Head of caudate nucleus (tissue), 42 donors: ENCODE data around the gene LINGO4.

Experiments
- DNase-seq, 42 donors: peaks; one replicate each; pipeline versions ENCODE4 v3.0.0 to v3.0.0-alpha.2; 2020 to 2021; ENCODE audit warnings: mixed read lengths in 7 of 42
- intact Hi-C: fragments of 100-400 bp; cut with DNase I; formaldehyde crosslinking; loops from one replicate; pipeline ENCODE4 v1.15.0; 2022

Gene LINGO4

DNA sequence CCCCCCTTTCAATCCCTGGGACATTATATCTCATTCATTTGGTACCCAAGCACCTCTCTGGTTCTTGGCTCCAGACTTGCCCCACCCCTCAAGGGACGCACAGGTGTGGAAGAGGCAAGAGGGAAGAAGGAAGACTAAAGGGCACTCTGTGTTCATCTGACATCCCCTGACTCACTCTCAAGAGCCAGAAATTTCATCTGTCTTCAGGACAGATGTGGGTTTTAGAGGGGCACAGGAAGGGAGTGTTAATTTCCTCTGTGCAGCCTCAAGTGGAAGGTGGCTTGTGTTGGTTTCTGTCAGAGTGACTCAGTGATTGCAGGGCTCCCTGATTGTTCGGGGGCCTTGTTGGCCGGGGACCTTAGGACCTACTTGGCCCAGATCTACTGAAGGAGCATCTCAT is 32.0 kb upstream of the LINGO4 start:
- DNase-seq = no peak
- intact Hi-C loops = no loop called here

- no peak for DNase-seq
- intact Hi-C loops = no loop called here
Observed at GRCh38 chr1:151835596-151835995, 30.4 kb upstream of the LINGO4 start.

- intact Hi-C loops = no loop called here
- DNase-seq = no peak
Observed at GRCh38 chr1:151834239-151834638, 29.0 kb upstream of the LINGO4 start.

- intact Hi-C loops = no loop called here
- peak in 9 of 42 donors; percentile 10 to 45 (median 38) for DNase-seq
Observed at GRCh38 chr1:151833172-151833900, 28.1 kb upstream of the LINGO4 start.

DNA sequence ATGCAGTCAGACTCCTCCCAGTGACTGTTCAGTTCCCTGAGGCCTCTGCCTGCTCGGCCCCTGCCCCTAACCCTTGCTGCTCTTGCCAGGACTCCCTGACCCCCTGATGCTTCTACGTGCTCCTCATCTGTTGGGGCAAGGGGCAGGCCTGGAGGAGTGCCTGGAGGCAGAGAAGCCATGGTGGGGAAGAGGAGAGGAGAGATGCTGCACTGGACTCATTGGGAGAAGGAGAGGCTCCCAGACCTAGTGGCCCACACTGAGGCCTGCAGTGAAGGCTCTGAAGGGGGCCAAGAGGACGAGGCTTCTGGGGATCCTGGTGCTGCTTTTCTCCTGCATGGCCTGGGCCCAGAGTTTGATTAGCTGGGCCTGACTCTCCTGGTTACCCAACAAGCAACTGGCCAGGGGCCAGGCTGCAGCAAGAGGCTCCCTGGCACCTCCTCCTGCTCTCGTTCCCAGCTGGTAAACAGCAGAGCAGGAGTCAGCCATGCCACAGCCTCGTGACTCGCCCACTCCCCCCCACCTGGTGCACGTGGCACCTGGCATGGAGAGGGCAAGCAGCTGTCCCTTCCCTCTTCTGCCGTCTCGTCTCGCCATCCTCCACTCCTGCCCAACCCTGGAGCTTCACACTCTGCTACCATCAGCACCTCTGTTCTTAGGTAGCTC is 27.2 kb upstream of the LINGO4 start:
- intact Hi-C loops = no loop called here

GRCh38 chr1:151831605-151832004 is 26.4 kb upstream of the LINGO4 start, which contains the start of gene RORC:
RORC (minus strand) TSS chr1:151831802; CDS start chr1:151831764, 38 bp downstream.
- intact Hi-C loops = no loop called here
- no peak for DNase-seq

More for the DNA sequence above, 27.2 kb upstream of the LINGO4 start:
- peak in 38 of 42 donors; percentile 13 to 78 (median 50) for DNase-seq

GRCh38 chr1:151831256-151831591 is 26.0 kb upstream of the LINGO4 start:
- DNase-seq = no peak
- intact Hi-C loops = no loop called here

DNA sequence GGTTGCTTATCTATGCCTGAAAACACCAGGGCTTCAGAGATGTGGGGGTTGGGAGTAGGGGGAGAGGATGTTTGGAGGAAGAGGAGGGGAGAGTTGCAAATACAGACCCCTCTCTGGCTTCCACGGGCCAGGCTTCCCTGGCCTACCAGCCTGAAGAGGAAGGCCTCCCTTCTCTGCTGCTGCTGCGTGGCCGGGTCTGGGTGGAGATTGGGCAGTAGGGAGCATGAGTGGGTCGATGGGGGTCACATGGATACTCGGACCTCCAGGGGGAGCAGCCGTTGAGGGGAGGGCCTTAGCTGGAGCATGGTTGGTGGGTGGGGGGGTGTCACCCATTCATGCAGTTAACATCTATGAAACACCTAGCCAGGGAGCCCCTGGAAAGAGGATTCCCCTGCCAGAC is 24.8 kb upstream of the LINGO4 start:
- intact Hi-C loops = no loop called here
- no peak for DNase-seq

GRCh38 chr1:151829352-151830046 is 24.3 kb upstream of the LINGO4 start:
- intact Hi-C loops = no loop called here
- DNase-seq = no peak

- intact Hi-C loops = no loop called here
- no peak for DNase-seq
Observed at GRCh38 chr1:151828921-151829320, 23.7 kb upstream of the LINGO4 start.

- intact Hi-C loops = no loop called here
- no peak for DNase-seq
Observed at GRCh38 chr1:151827853-151828252, 22.6 kb upstream of the LINGO4 start.

DNA sequence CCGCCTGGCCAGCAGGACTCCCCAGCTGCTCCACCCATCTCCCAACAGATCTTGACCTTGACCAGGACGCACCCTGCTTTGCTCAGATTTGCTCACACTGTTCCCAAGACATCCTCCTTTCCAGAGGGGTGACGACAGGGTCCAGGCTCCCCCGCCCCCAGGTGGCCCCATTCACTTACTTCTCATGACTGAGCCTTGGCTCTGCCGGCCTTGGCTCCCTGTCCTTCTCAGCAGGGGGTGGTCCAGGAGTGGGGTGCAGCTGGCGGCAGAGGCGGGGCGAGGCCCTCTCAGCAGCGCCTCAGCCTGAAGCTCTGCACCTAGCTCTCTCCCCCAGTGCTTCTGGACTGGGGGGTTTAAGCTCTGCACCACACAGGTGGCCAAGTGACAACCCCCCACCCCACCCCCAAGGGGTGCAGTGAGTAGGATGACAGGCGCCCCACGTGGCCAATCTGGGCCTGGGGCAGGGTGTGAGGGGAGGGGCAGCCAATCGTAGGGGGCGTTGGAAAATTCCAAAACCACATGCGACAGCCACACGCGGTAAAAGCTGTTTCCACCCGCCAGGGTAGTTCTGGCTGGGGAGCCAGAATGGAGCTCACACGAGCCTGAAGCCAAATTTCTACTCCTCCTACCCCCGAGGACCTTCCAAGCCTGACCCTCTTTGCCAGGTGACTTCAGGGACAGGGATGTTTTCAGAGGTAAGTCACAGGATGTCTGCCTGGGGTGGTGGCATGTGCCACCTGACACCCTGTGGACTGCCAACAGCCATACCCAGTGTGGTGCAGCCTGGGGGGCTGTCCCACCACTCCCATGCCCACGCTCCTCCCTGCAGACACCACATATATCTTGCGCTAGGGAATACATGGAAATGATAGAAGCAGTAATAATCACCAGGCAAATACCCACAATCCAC is 20.8 kb upstream of the LINGO4 start:
- no peak for DNase-seq
- intact Hi-C loops = no loop called here

DNA sequence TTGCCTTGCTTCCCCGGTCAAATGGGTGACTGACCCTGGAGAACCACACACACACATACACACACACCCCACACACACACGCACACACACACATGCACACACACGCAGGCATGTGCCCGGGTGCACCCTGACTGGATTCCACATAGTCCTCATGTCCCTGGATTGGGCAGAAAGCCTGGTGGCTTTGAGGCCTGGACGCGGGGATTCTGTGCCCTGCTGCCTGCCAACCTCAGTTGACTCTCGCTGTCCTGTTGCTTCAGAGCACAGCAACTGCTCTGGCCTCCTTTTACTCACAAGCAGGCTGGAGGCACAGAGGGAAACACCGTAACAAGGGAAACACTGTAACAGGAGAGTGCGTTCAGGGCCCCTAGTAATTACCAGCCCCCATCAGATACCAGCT is 20.0 kb upstream of the LINGO4 start:
- peak in 1 of 42 donors; percentile 22 for DNase-seq
- intact Hi-C loops = no loop called here

- no peak for DNase-seq
- intact Hi-C loops = no loop called here
Observed at GRCh38 chr1:151823175-151823574, 18.0 kb upstream of the LINGO4 start.

GRCh38 chr1:151822404-151822803 is 17.2 kb upstream of the LINGO4 start:
- DNase-seq = no peak
- intact Hi-C loops = no loop called here

DNA sequence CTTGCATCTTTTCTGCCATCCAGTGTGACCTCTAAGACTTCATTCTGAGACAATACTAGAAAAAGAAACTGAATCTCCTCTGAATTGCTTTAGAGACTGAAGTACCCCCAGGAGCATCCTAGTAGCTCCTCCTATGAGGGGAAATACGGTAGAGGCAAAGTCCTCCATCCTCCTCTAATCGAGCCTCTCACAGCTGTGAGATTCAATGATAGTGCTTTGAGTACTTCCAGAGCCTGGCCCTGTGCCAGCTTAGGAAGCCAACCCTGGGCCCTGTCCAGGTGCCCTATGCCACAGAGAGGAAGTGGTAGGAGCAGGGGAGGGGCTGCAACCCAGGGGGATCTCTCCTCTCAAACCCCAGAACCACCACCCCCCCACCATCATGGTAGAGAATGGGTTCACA is 15.7 kb upstream of the LINGO4 start:
- no peak for DNase-seq
- intact Hi-C loops = no loop called here

- peak in 1 of 42 donors; percentile 58 for DNase-seq
Observed at GRCh38 chr1:151819976-151820623, 14.9 kb upstream of the LINGO4 start.

GRCh38 chr1:151819227-151819835 is 14.1 kb upstream of the LINGO4 start:
- intact Hi-C loops = no loop called here
- DNase-seq = no peak

More at GRCh38 chr1:151819976-151820623, 14.9 kb upstream of the LINGO4 start:
- intact Hi-C loops = no loop called here
